Superior temporal gyrus (tissue), 1 donor: Measurements from ENCODE around the gene TMPO.
"Not testable (repeated sequence)": the region's sequence is repeated elsewhere in the genome, so short reads cannot be mapped to it uniquely, and the experiment has no call there.

Experiments
- DNase-seq: peaks from one replicate; pipeline ENCODE4 v3.0.0-alpha.2; 2016; ENCODE audit errors: extremely low spot score

Gene TMPO

DNA sequence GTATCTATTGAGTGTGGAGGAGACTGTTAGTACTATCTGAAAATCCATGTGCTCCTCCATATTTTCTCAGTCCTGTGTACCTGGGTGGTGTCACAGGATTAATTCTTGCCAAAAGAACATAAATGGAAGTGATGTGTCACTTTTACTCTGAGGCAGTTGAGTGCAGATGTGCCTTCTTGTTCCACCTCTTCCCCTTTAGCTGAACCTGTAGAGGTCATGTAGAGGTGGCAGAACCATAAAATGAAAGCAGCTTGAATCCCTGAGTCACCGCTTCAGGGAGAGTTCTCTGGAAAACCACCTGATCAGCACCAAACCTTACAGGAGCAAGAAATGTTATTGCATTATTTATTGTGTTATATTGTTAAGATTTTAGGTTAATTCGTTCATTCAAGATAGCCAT lies 63.4 kb downstream of the TMPO start:
- DNase-seq: no peak

GRCh38 chr12:98579347-98579746 lies 64.0 kb downstream of the TMPO start:
- DNase-seq: no peak

- DNase-seq: no peak
Observed at GRCh38 chr12:98579835-98580234, 64.4 kb downstream of the TMPO start.

DNA sequence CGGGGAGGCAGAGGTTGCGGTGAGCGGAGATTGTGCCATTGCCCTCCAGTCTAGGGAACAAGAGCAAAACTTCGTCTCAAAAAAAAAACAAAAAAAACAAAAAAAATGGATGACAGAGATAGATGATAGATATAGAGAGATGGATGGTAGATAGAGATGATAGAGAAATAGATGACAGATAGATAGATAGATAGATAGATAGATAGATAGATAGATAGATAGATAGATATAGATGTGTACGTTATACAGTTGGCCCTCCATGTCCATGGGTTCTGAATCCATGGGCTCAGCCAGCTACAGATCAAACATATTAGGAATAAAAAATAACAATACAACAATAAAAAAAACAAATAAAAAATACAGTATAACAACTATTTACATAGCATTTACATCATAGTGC lies 65.3 kb downstream of the TMPO start:
- no peak for DNase-seq

GRCh38 chr12:98581101-98581500 lies 65.7 kb downstream of the TMPO start:
- no peak for DNase-seq

DNA sequence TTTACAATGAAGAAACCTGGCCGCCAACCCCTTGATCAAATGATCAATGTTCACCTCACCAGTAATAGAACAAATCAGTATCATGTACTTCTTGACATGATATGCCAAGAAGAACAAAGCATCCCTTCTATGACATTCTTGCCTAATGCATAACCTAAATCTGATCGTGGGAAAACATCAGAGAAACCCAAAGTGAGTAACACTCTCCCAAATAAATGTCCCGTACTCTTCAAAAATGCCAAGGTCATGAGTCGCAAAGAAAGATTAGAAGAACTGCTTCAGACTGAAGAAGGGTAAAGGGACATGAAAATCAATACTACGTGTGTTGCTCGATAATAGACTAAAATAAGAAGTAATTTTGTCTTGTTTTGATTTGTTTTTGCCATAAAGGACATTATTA lies 66.7 kb downstream of the TMPO start:
- DNase-seq: no peak

- DNase-seq: no peak
Observed at GRCh38 chr12:98587084-98587483, 71.7 kb downstream of the TMPO start.

DNA sequence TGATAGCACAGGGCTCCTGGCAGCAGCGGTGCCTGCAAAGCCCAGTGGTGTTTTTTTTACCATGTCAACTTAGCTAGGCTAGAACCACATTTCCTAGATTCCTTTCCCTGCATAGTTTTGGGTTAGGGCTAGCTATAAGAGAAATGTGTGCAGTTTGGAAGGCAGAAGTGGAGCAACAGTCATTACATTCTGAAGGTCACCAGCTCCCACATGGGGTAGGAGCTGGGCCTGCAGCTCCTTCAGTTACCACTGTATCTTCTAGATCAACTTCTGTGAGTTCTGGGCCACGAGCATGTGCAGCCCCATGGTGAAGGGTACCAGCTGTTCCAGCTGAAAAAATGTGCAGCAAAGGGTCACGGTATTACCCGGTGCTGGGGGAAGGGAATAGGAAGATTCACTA lies 75.8 kb downstream of the TMPO start:
- no peak for DNase-seq

GRCh38 chr12:98592825-98593322 lies 77.5 kb downstream of the TMPO start:
- DNase-seq: no peak

DNA sequence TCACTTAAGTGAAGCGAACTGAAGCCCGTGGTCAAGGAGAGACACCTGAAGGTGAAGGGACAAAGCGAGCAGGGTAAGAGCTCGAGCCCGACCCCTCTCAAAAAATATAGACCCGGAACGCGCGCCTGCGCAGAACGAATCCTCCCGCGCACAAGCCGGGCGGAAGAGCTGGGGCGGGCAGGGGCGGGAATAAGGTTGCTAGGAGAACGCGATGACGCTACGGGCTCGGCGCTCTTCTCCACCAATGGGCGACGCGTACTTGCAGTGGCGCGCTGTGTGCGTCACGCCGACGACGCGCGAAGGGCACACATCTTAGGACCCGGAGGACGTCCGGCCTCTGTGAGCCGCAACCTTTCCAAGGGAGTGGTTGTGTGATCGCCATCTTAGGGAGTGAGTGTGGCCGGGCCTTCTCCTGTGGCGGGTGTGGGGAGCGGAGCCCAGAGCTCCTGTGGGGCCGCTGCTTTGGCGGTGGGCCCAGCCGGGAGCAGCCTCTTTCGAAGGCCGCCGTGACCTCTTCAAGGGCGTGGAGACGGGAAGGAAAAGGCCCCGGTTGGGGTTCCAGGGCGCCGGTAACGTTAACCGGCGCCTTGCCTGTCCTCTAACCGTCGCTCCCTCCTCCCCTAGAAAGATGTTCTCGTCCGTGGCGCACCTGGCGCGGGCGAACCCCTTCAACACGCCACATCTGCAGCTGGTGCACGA lies 78.1 kb downstream of the TMPO start, which contains the start of gene SLC25A3:
TSS of gene SLC25A3 (plus strand) at position 336 of the 699 bp plus-strand sequence. CDS start at position 629, 293 bp downstream.
- DNase-seq: peak; percentile 99

- peak; percentile 38 for DNase-seq
Observed at GRCh38 chr12:98594050-98594835, 78.9 kb downstream of the TMPO start.

- DNase-seq: peak; percentile 17
Observed at GRCh38 chr12:98595243-98595988, 80.0 kb downstream of the TMPO start.

- not testable (repeated sequence) for DNase-seq
Observed at GRCh38 chr12:98597313-98597712, 81.9 kb downstream of the TMPO start.
